Measurements from ENCODE around the gene CRYBA2. TPM values are rescaled to one million over a fixed set of nuclear protein-coding genes. Genes with fewer than 3 reads are reported as not detected.

CRYBA2 gene
- total and polyA plus RNA-seq, 7 donors: 1.4 to 10.8 (median 5.5) TPM; not detected in 4

- TF ChIP-seq EP300 (IDR thresholded peaks at IDR 0.05) (no peak), CTCF (IDR thresholded peaks at IDR 0.05) (no peak), POLR2AphosphoS5 (IDR thresholded peaks at IDR 0.05) (no peak), POLR2A (IDR thresholded peaks at IDR 0.05) (no peak)
- no peak for DNase-seq
- Histone ChIP-seq H3K36me3 (no peaks in the 10 kb centered on the region), H3K9me3 (no peaks in the 10 kb centered on the region), H3K27me3 (peaks cover 73 to 100% (median 100%) of the 10 kb centered on the region in 3 donors), H3K27ac (no peak overlapping the region), H3K4me1 (peaks cover 0 to 26% (median 22%) of the 10 kb centered on the region in 4 donors), H3K4me3 (no peak overlapping the region)
- intact Hi-C loops (cut with DNase I): no loop called here
- 47 to 68% methylated on average over 3 of the region's 3 CpGs for WGBS, 2 donors
These were observed 5.1 kb downstream of the CRYBA2 start for GRCh38 chr2:218988164-218988563.

GRCh38 chr2:218986148-218986761, 7.0 kb downstream of the CRYBA2 start:
- TF ChIP-seq EP300 (IDR thresholded peaks at IDR 0.05): no peak
- TF ChIP-seq POLR2A (IDR thresholded peaks at IDR 0.05): no peak
- no peak for TF ChIP-seq POLR2AphosphoS5 (IDR thresholded peaks at IDR 0.05)
- no peak for TF ChIP-seq CTCF (IDR thresholded peaks at IDR 0.05)
- Histone ChIP-seq H3K9me3 (no peaks in the 10 kb centered on the region), H3K4me1 (peaks cover 0 to 39% (median 32%) of the 10 kb centered on the region in 4 donors), H3K27me3 (peaks cover 74 to 100% (median 100%) of the 10 kb centered on the region in 3 donors), H3K4me3 (no peak overlapping the region), H3K27ac (no peak overlapping the region), H3K36me3 (no peaks in the 10 kb centered on the region)
- intact Hi-C loops (cut with DNase I): no loop called here
- peak; percentile 17 for DNase-seq
- 44 to 46% methylated on average over 4 of the region's 4 CpGs for WGBS, 2 donors

GRCh38 chr2:218985325-218986091, 7.7 kb downstream of the CRYBA2 start:
- 4% methylated on average over 49 of the region's 49 CpGs for WGBS, 2 donors
- peaks cover 0 to 45% (median 39%) of the 10 kb centered on the region in 4 donors for H3K4me1 ChIP-seq
- no peak overlapping the region for H3K4me3 ChIP-seq
- H3K9me3 ChIP-seq: no peaks in the 10 kb centered on the region
- H3K36me3 ChIP-seq: no peaks in the 10 kb centered on the region
- peaks cover 71 to 100% (median 100%) of the 10 kb centered on the region in 3 donors for H3K27me3 ChIP-seq
- no peak overlapping the region for H3K27ac ChIP-seq
- DNase-seq: peak; percentile 40
- TF ChIP-seq EP300 (IDR thresholded peaks at IDR 0.05): no peak
- no peak for TF ChIP-seq CTCF (IDR thresholded peaks at IDR 0.05)
- TF ChIP-seq POLR2AphosphoS5 (IDR thresholded peaks at IDR 0.05): no peak
- no peak for TF ChIP-seq POLR2A (IDR thresholded peaks at IDR 0.05)
- intact Hi-C loops (cut with DNase I): no loop called here

- intact Hi-C loops (cut with DNase I): no loop called here
- Histone ChIP-seq H3K36me3 (no peaks in the 10 kb centered on the region), H3K9me3 (no peaks in the 10 kb centered on the region), H3K4me1 (peaks cover 0 to 50% (median 44%) of the 10 kb centered on the region in 4 donors), H3K27ac (no peak within 1 kb of the TSS), H3K27me3 (peaks cover 70 to 100% (median 100%) of the 10 kb centered on the region in 3 donors), H3K4me3 (peak within 1 kb of the TSS in 2 of 4 donors; percentile 10 to 16)
- WGBS, 2 donors: 2% methylated on average over 32 of the region's 32 CpGs
- TF ChIP-seq POLR2A (IDR thresholded peaks at IDR 0.05) (no peak), CTCF (IDR thresholded peaks at IDR 0.05) (no peak), EP300 (IDR thresholded peaks at IDR 0.05) (no peak), POLR2AphosphoS5 (IDR thresholded peaks at IDR 0.05) (no peak)
- peak; percentile 45 for DNase-seq
These were observed 8.2 kb downstream of the CRYBA2 start, which contains the start of gene FEV for GRCh38 chr2:218985021-218985324. TSS of gene FEV (minus strand) at chr2:218985184. CDS start at chr2:218985075, 109 bp downstream.
